ENCODE data around the gene DHCR7. TPM values are rescaled to one million over a fixed set of nuclear protein-coding genes. Genes with fewer than 3 reads are reported as not detected.

Gene DHCR7
- polyA plus RNA-seq, 1 of the 3 experiments (the other 2 are of a cell fraction) = 21.4 TPM

DNA sequence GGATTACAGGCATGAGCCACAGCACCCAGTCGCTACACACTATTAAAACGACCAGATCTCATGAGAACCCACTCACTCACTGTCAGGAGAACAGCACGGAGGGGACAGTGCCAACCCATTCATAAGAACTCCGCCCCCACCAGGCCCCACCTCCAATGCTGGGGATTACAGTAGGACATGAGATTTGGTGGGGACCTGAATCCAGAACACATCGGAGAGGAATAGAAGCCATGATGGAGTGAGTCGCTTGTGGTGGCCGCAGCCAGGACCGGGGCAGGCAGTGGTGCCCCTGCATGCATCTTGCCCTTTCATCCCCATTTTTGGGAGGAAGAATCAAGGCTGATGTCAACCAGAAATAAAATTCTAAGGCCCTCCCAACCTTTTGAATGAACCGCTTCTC, 13.5 kb upstream of the DHCR7 start:
- Histone ChIP-seq H3K4me1 (ENCODE audit: control insufficient read depth in 1 of 2, insufficient read depth in 2 of 2, low read depth in 1 of 2, low read length in 1 of 2) (no peaks in the 10 kb centered on the region), H3K36me3 (replicated peaks in 1 of 2; ENCODE audit: control insufficient read depth in 1 of 2, insufficient read depth in 2 of 2, low read length in 1 of 2) (peaks cover 15 to 71% of the 10 kb centered on the region in 2 experiments), H3K9me3 (no peaks in the 10 kb centered on the region), H3K9ac (no peak overlapping the region), H3K4me3 (ENCODE audit: low read depth in 2 of 2, low read length in 1 of 2) (no peak overlapping the region), H2AFZ (ENCODE audit: low read depth) (no peak overlapping the region), H3F3A (replicated peaks; ENCODE audit: insufficient read depth) (no peaks in the 10 kb centered on the region), H3K27me3 (ENCODE audit: insufficient read depth) (no peaks in the 10 kb centered on the region), H3K9me2 (no peaks in the 10 kb centered on the region), H3K79me2 (ENCODE audit: insufficient read depth) (peaks cover under 1% of the 10 kb centered on the region; the same call in 1 of the 2 replicates), H3K27ac (ENCODE audit: low read depth in 2 of 2, low read length in 1 of 2) (no peak overlapping the region), H4K20me1 (ENCODE audit: insufficient read depth) (no peaks in the 10 kb centered on the region), H3K4me2 (no peak overlapping the region)
- no peak for DNase-seq
- CTCF ChIA-PET = no interaction called here
- WGBS (ENCODE audit: low lambda C conversion rate) = 91% methylated on average over 8 of the region's 9 CpGs
- TF ChIP-seq EP300 (IDR thresholded peaks at IDR 0.05; ENCODE audit: borderline replicate concordance in 1 of 2, low read depth in 1 of 2, low read length in 1 of 2) = no peak
- TF ChIP-seq MEF2A (IDR thresholded peaks at IDR 0.05; ENCODE audit: borderline replicate concordance, low read depth) = no peak
- no peak for TF ChIP-seq RXRA (IDR thresholded peaks at IDR 0.05; ENCODE audit: borderline replicate concordance, low read depth)
- TF ChIP-seq POLR2AphosphoS5 (IDR thresholded peaks at IDR 0.05; ENCODE audit: low read depth, low read length) = no peak
- TF ChIP-seq, protein P1, sequence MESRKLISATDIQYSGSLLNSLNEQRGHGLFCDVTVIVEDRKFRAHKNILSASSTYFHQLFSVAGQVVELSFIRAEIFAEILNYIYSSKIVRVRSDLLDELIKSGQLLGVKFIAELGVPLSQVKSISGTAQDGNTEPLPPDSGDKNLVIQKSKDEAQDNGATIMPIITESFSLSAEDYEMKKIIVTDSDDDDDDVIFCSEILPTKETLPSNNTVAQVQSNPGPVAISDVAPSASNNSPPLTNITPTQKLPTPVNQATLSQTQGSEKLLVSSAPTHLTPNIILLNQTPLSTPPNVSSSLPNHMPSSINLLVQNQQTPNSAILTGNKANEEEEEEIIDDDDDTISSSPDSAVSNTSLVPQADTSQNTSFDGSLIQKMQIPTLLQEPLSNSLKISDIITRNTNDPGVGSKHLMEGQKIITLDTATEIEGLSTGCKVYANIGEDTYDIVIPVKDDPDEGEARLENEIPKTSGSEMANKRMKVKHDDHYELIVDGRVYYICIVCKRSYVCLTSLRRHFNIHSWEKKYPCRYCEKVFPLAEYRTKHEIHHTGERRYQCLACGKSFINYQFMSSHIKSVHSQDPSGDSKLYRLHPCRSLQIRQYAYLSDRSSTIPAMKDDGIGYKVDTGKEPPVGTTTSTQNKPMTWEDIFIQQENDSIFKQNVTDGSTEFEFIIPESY (IDR thresholded peaks at IDR 0.05; ENCODE audit: borderline replicate concordance, low read depth) = no peak
- no peak for TF ChIP-seq YY1 (IDR thresholded peaks at IDR 0.05; ENCODE audit: low read depth)
- TF ChIP-seq, protein P2, sequence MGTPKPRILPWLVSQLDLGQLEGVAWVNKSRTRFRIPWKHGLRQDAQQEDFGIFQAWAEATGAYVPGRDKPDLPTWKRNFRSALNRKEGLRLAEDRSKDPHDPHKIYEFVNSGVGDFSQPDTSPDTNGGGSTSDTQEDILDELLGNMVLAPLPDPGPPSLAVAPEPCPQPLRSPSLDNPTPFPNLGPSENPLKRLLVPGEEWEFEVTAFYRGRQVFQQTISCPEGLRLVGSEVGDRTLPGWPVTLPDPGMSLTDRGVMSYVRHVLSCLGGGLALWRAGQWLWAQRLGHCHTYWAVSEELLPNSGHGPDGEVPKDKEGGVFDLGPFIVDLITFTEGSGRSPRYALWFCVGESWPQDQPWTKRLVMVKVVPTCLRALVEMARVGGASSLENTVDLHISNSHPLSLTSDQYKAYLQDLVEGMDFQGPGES (IDR thresholded peaks at IDR 0.05; ENCODE audit: low read depth, low read length) = no peak
- TF ChIP-seq, protein P3, sequence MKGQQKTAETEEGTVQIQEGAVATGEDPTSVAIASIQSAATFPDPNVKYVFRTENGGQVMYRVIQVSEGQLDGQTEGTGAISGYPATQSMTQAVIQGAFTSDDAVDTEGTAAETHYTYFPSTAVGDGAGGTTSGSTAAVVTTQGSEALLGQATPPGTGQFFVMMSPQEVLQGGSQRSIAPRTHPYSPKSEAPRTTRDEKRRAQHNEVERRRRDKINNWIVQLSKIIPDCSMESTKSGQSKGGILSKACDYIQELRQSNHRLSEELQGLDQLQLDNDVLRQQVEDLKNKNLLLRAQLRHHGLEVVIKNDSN (IDR thresholded peaks at IDR 0.05; ENCODE audit: borderline replicate concordance, low read depth) = no peak
- TF ChIP-seq TAF1 (IDR thresholded peaks at IDR 0.05; ENCODE audit: borderline replicate concordance, low read depth, low read length) = no peak
- TF ChIP-seq, protein P4, sequence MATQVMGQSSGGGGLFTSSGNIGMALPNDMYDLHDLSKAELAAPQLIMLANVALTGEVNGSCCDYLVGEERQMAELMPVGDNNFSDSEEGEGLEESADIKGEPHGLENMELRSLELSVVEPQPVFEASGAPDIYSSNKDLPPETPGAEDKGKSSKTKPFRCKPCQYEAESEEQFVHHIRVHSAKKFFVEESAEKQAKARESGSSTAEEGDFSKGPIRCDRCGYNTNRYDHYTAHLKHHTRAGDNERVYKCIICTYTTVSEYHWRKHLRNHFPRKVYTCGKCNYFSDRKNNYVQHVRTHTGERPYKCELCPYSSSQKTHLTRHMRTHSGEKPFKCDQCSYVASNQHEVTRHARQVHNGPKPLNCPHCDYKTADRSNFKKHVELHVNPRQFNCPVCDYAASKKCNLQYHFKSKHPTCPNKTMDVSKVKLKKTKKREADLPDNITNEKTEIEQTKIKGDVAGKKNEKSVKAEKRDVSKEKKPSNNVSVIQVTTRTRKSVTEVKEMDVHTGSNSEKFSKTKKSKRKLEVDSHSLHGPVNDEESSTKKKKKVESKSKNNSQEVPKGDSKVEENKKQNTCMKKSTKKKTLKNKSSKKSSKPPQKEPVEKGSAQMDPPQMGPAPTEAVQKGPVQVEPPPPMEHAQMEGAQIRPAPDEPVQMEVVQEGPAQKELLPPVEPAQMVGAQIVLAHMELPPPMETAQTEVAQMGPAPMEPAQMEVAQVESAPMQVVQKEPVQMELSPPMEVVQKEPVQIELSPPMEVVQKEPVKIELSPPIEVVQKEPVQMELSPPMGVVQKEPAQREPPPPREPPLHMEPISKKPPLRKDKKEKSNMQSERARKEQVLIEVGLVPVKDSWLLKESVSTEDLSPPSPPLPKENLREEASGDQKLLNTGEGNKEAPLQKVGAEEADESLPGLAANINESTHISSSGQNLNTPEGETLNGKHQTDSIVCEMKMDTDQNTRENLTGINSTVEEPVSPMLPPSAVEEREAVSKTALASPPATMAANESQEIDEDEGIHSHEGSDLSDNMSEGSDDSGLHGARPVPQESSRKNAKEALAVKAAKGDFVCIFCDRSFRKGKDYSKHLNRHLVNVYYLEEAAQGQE (IDR thresholded peaks at IDR 0.05; ENCODE audit: low read depth, low read length) = no peak
- TF ChIP-seq TEAD4 (IDR thresholded peaks at IDR 0.05; ENCODE audit: borderline replicate concordance, insufficient read depth) = no peak
- TF ChIP-seq EZH2phosphoT487 (IDR thresholded peaks at IDR 0.05; ENCODE audit: borderline replicate concordance, low read depth) = no peak
- TF ChIP-seq, protein P5, sequence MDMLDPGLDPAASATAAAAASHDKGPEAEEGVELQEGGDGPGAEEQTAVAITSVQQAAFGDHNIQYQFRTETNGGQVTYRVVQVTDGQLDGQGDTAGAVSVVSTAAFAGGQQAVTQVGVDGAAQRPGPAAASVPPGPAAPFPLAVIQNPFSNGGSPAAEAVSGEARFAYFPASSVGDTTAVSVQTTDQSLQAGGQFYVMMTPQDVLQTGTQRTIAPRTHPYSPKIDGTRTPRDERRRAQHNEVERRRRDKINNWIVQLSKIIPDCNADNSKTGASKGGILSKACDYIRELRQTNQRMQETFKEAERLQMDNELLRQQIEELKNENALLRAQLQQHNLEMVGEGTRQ (IDR thresholded peaks at IDR 0.05; ENCODE audit: borderline replicate concordance, low read depth, low read length) = no peak
- POLR2A ChIA-PET = no interaction called here
